ENCODE measurements around the gene CLSTN3. TPM values are rescaled to one million over a fixed set of nuclear protein-coding genes. Genes with fewer than 3 reads are reported as not detected.

The CLSTN3 gene
- total and polyA plus RNA-seq, 2 of the 13 experiments (the other 11 are each of a cell fraction or from before 2014, with no cell fraction given) = 26.2 to 94.1 TPM

DNA sequence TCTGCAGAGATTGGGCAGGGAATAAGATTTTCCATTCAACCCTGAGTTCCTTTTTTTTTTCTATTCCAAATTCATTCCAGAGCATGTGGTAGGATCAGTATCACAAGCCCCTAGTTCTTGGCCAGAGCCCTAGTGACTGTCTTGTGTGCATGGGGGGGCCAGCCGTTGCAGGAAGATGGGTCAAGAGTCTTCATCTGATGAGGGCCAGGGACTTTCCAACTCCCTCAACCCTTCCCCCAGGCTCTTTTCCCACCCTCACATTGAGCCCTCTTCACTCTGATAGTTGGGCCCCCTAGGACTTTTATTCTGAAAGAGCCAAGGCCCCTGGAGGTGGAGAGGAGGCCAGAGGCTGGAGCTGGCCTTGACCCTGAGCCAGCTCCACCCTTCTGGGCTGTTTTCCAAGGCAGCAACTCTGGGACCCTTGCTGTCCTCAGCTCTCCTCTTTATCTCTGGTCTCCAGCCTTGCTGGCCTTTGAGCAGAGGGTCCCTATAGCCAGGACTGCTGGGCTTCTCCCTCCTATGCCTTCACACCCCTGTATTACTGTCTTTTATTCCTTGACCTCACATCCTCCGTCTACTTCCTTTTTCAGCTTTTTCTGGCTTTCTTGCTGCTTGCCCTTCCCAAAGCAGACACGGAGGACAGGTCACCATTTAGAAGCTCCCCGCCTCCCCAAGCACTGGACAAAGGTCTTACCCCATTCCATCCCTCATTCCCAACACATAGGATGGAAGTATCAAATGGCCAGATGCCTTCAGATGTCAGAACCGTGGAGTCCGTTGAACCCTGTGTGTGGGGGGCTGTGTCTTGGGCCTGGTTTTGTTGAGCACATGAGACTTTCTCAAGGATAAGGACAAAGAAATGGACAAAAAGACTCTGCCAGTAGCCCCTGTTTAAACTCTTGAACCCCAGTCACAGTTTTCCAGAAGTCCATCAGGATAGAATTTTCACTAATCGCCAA lies 7.1 kb upstream of the CLSTN3 start (continued):
- TF ChIP-seq, protein P1, sequence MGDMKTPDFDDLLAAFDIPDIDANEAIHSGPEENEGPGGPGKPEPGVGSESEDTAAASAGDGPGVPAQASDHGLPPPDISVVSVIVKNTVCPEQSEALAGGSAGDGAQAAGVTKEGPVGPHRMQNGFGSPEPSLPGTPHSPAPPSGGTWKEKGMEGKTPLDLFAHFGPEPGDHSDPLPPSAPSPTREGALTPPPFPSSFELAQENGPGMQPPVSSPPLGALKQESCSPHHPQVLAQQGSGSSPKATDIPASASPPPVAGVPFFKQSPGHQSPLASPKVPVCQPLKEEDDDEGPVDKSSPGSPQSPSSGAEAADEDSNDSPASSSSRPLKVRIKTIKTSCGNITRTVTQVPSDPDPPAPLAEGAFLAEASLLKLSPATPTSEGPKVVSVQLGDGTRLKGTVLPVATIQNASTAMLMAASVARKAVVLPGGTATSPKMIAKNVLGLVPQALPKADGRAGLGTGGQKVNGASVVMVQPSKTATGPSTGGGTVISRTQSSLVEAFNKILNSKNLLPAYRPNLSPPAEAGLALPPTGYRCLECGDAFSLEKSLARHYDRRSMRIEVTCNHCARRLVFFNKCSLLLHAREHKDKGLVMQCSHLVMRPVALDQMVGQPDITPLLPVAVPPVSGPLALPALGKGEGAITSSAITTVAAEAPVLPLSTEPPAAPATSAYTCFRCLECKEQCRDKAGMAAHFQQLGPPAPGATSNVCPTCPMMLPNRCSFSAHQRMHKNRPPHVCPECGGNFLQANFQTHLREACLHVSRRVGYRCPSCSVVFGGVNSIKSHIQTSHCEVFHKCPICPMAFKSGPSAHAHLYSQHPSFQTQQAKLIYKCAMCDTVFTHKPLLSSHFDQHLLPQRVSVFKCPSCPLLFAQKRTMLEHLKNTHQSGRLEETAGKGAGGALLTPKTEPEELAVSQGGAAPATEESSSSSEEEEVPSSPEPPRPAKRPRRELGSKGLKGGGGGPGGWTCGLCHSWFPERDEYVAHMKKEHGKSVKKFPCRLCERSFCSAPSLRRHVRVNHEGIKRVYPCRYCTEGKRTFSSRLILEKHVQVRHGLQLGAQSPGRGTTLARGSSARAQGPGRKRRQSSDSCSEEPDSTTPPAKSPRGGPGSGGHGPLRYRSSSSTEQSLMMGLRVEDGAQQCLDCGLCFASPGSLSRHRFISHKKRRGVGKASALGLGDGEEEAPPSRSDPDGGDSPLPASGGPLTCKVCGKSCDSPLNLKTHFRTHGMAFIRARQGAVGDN (CRISPR knock-in tag; IDR thresholded peaks at IDR 0.05) = peak; percentile 27; the same call in 1 of the 2 replicates

DNA sequence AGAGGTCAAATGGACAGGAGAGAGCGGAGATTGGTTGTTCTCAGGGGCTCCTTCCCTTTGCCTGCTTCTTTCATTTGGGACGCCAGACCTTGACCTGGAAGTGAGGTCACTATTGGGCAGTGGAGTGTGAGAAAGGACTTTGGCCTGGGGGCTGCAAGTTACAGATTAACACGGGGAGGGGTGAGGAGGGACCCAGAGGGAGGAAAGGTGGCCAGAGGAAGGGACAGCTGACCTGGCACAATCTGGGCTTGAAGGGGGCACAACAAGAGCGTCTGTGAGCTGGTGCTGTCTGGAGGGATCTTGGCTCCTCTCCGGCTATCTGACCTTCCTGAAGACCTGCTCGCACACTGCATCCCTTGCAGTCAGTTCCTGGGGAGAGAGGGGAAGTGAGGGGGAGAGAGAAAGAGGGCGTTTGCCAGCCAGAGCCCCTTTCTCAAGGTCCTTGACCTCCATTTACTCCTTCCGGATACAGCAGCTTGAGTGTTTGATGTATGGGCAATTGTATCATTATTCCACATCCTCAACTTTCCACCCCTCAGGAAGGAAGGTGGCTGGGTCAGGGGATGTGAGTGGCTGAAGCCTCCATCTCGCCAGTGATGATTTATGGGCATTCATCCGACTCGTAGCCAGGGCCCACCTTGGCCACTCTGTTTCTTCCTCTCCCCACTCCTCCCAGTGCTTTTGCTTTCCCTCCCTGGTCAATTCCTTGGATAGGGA lies 6.2 kb upstream of the CLSTN3 start:
- POLR2A ChIA-PET = interaction anchor here (0.6 to 4.6 kb wide), 15 partner anchors 11 to 252 kb away, joined by 3 to 88 read pairs (median 5); partner anchors contain the start of genes C12orf57, C1RL, C1S and LPCAT3
- peak; percentile 55 for ATAC-seq
- Histone ChIP-seq H3K79me2 (ENCODE audit: insufficient read depth, low read length) (peaks cover 6% of the 10 kb centered on the region), H3K4me1 (ENCODE audit: insufficient read depth, low read length) (peaks cover 81% of the 10 kb centered on the region), H3K9me3 (ENCODE audit: low read length) (no peaks in the 10 kb centered on the region), H4K20me1 (ENCODE audit: insufficient read depth, low read length) (no peaks in the 10 kb centered on the region), H3K4me3 (replicated peaks in 1 of 3; ENCODE audit: insufficient read depth in 1 of 3, low read depth in 2 of 3, low read length in 3 of 3) (peak overlapping the region; percentile 29 to 65 (median 40); a peak in 5 of 6 replicates), H2AFZ (ENCODE audit: low read length) (no peak overlapping the region), H3K9ac (ENCODE audit: insufficient read depth, low read depth, low read length) (peak overlapping the region; percentile 58), H3K27ac (ENCODE audit: extremely low read length, insufficient read depth, low read length) (peak overlapping the region; percentile 77), H3K36me3 (replicated peaks in 1 of 2; ENCODE audit: control insufficient read depth in 1 of 2, insufficient read depth in 2 of 2, low read length in 2 of 2) (peaks cover 3% of the 10 kb centered on the region in 2 experiments; a peak in 2 of 5 replicates), H3K4me2 (ENCODE audit: low read depth, low read length) (peak overlapping the region; percentile 92), H3K27me3 (ENCODE audit: control insufficient read depth in 1 of 2, insufficient read depth in 2 of 2, low read length in 2 of 2) (no peaks in the 10 kb centered on the region; a peak in 1 of 5 replicates)
- BruUV-seq (replicated peaks) = TSS peak; percentile 53
- DNase-seq (ENCODE audit: low spot score) = peak; percentile 80
- intact Hi-C loops (cut with micrococcal nuclease; ENCODE audit: unreplicated experiment) = no loop called here
- peak; percentile 93 for FAIRE-seq
- CTCF ChIA-PET (ENCODE audit: low intra/inter-chr PET ratio, low total read pairs) = no interaction called here
- in situ Hi-C loops (cut with HindIII; ENCODE audit: extremely low pct_ligation_motif_present, low pct_unique_long_range_greater_than_20kb) = no loop called here
- 7% methylated on average over 10 of the region's 11 CpGs for WGBS (ENCODE audit: low lambda C conversion rate)
- TF ChIP-seq, protein P2, sequence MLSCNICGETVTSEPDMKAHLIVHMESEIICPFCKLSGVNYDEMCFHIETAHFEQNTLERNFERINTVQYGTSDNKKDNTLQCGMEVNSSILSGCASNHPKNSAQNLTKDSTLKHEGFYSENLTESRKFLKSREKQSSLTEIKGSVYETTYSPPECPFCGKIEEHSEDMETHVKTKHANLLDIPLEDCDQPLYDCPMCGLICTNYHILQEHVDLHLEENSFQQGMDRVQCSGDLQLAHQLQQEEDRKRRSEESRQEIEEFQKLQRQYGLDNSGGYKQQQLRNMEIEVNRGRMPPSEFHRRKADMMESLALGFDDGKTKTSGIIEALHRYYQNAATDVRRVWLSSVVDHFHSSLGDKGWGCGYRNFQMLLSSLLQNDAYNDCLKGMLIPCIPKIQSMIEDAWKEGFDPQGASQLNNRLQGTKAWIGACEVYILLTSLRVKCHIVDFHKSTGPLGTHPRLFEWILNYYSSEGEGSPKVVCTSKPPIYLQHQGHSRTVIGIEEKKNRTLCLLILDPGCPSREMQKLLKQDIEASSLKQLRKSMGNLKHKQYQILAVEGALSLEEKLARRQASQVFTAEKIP (CRISPR knock-in tag; IDR thresholded peaks at IDR 0.05; ENCODE audit: borderline replicate concordance) = no peak
- TF ChIP-seq MATR3 (CRISPR knock-in tag; IDR thresholded peaks at IDR 0.05) = no peak
- peak; percentile 43; the same call in 1 of the 2 replicates for TF ChIP-seq ETV5 (CRISPR knock-in tag; IDR thresholded peaks at IDR 0.05; ENCODE audit: borderline replicate concordance)
- peak; percentile 50; the same call in 1 of the 2 replicates for TF ChIP-seq ATF1 (CRISPR knock-in tag; IDR thresholded peaks at IDR 0.05)
- no peak for TF ChIP-seq KLF9 (CRISPR knock-in tag; IDR thresholded peaks at IDR 0.05; ENCODE audit: low read depth)
- no peak for TF ChIP-seq ZZZ3 (CRISPR knock-in tag; IDR thresholded peaks at IDR 0.05; ENCODE audit: borderline replicate concordance)
- peak; percentile 88 for TF ChIP-seq NR2F2 (IDR thresholded peaks at IDR 0.05; ENCODE audit: borderline replicate concordance, low read depth)
- TF ChIP-seq ZBTB7A (CRISPR knock-in tag; IDR thresholded peaks at IDR 0.05) = peak; percentile 48; the same call in 1 of the 2 replicates
- TF ChIP-seq, protein P3, sequence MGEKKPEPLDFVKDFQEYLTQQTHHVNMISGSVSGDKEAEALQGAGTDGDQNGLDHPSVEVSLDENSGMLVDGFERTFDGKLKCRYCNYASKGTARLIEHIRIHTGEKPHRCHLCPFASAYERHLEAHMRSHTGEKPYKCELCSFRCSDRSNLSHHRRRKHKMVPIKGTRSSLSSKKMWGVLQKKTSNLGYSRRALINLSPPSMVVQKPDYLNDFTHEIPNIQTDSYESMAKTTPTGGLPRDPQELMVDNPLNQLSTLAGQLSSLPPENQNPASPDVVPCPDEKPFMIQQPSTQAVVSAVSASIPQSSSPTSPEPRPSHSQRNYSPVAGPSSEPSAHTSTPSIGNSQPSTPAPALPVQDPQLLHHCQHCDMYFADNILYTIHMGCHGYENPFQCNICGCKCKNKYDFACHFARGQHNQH (CRISPR knock-in tag; IDR thresholded peaks at IDR 0.05) = peak; percentile 52; the same call in 1 of the 2 replicates
- 0 out of 2 replicates have a peak, but pooled peaks have one; percentile 7 for TF ChIP-seq ATF7 (IDR thresholded peaks at IDR 0.05)
- peak; percentile 57; the same call in 1 of the 2 replicates for TF ChIP-seq ATF7 (CRISPR knock-in tag; IDR thresholded peaks at IDR 0.05)
- TF ChIP-seq ZFP36L2 (CRISPR knock-in tag; IDR thresholded peaks at IDR 0.05) = no peak

All from HepG2 (cell line).